CD8-positive, alpha-beta memory T cell (primary cell): ENCODE data around the gene ARRDC3. TPM values are rescaled to one million over a fixed set of nuclear protein-coding genes. Genes with fewer than 3 reads are reported as not detected.
"Not testable (repeated sequence)": the region's sequence is repeated elsewhere in the genome, so short reads cannot be mapped to it uniquely, and the experiment has no call there.

Experiments
- CTCF ChIA-PET: fragments of 350-600 bp; sonication (Branson Sonifier 250); formaldehyde crosslinking; loops from one replicate; lab custom pipeline; 2021; ENCODE audit warnings: antibody characterized with exemption; lab: Charles Lee
- POLR2A ChIA-PET: fragments of 350-600 bp; sonication (Branson Sonifier 250); formaldehyde crosslinking; loops from one replicate; lab custom pipeline; 2021; ENCODE audit warnings: antibody characterized with exemption; lab: Charles Lee
- DNase-seq, 5 donors: peaks; one replicate each; pipeline versions ENCODE4 v3.0.0 to v3.0.0-alpha.2; 2020 to 2022; ENCODE audit warnings: mixed read lengths in 1 of 5
- H3K27ac ChIP-seq: one replicate; pipeline ENCODE4 v1.7.0; 2013; ENCODE audit warnings: low read depth, mild to moderate bottlenecking, low read length, moderate library complexity
- H3K27me3 ChIP-seq: 2 replicates; pipeline ENCODE4 v1.7.0; 2013; ENCODE audit warnings: low read length, mild to moderate bottlenecking; ENCODE audit not compliant: insufficient read depth, poor library complexity, severe bottlenecking
- H3K36me3 ChIP-seq: 2 replicates; pipeline ENCODE4 v1.7.0; 2013; ENCODE audit warnings: mild to moderate bottlenecking, low read length, moderate library complexity; ENCODE audit not compliant: insufficient read depth
- H3K4me1 ChIP-seq: 2 replicates; pipeline ENCODE4 v1.7.0; 2013; ENCODE audit warnings: mild to moderate bottlenecking, low read length, moderate library complexity; ENCODE audit not compliant: insufficient read depth
- H3K4me3 ChIP-seq: 2 replicates; pipeline ENCODE4 v1.7.0; 2013; ENCODE audit warnings: mild to moderate bottlenecking, low read length
- H3K9me3 ChIP-seq: 2 replicates; pipeline ENCODE4 v1.7.0; 2013; ENCODE audit warnings: mild to moderate bottlenecking, low read length
- H3K27ac Mint-ChIP-seq, 8 donors: one replicate each; pipeline ENCODE4 v1.8.0; 2020 to 2021; ENCODE audit warnings: mixed read lengths in 8 of 8, mild to moderate bottlenecking in 6 of 8, inconsistent platforms in 3 of 8, moderate library complexity in 3 of 8
- H3K27me3 Mint-ChIP-seq, 2 donors: one replicate each; pipeline ENCODE4 v1.8.0; 2020 to 2021; ENCODE audit warnings: mixed read lengths in 2 of 2, mild to moderate bottlenecking in 1 of 2, moderate library complexity in 1 of 2
- H3K36me3 Mint-ChIP-seq, 3 donors: one replicate each; pipeline ENCODE4 v1.8.0; 2020 to 2021; ENCODE audit warnings: mixed read lengths in 3 of 3, inconsistent platforms in 1 of 3, mild to moderate bottlenecking in 1 of 3
- H3K4me1 Mint-ChIP-seq, 3 donors: one replicate each; pipeline ENCODE4 v1.8.0; 2020 to 2021; ENCODE audit warnings: mixed read lengths in 3 of 3, inconsistent platforms in 1 of 3, mild to moderate bottlenecking in 1 of 3
- H3K4me3 Mint-ChIP-seq, 7 donors: one replicate each; pipeline ENCODE4 v1.8.0; 2020 to 2021; ENCODE audit warnings: mixed read lengths in 7 of 7, mild to moderate bottlenecking in 6 of 7, moderate library complexity in 4 of 7, inconsistent platforms in 2 of 7
- H3K9me3 Mint-ChIP-seq, 5 donors: one replicate each; pipeline ENCODE4 v1.8.0; 2020 to 2022; ENCODE audit warnings: mixed read lengths in 5 of 5, mild to moderate bottlenecking in 3 of 5, moderate library complexity in 2 of 5, inconsistent platforms in 1 of 5
- polyA plus RNA-seq: library from polyadenylated mRNA; unstranded; fragments of 300-500 nt; fragmentation: Illumina TruSeq; gene quantifications from one replicate; pipeline ENCODE4 v1.2.3, GENCODE V29; 2021
- total RNA-seq, 2 experiments: library from RNA; stranded (reverse); gene quantifications; one replicate each; pipeline ENCODE4 v1.2.3, GENCODE V29; 2021

Gene ARRDC3
- total and polyA plus RNA-seq, 3 experiments from 2014 or later: 30.3 to 54.4 (median 32.4) TPM

- ChIA-PET CTCF (no interaction called here), POLR2A (no interaction called here)
Observed at GRCh38 chr5:91328743-91329142, 54.4 kb downstream of the ARRDC3 start.

GRCh38 chr5:91322981-91323380 lies 60.1 kb downstream of the ARRDC3 start:
- H3K27me3 Mint-ChIP-seq: peaks cover 0 to 12% of the 10 kb centered on the region in 2 donors
- H3K9me3 Mint-ChIP-seq, H3K36me3 Mint-ChIP-seq, H3K9me3 ChIP-seq, H3K36me3 ChIP-seq, H3K27ac Mint-ChIP-seq, H3K4me1 ChIP-seq, H3K4me1 Mint-ChIP-seq, H3K4me3 Mint-ChIP-seq, CTCF ChIA-PET, POLR2A ChIA-PET, H3K4me3 ChIP-seq, H3K27ac ChIP-seq, H3K27me3 ChIP-seq, DNase-seq: not testable (repeated sequence)

More at GRCh38 chr5:91328743-91329142, 54.4 kb downstream of the ARRDC3 start:
- peaks cover 16 to 30% (median 17%) of the 10 kb centered on the region in 3 donors for H3K4me1 Mint-ChIP-seq
- no peaks in the 10 kb centered on the region for H3K4me1 ChIP-seq
- H3K36me3 ChIP-seq: no peaks in the 10 kb centered on the region
- H3K27me3 Mint-ChIP-seq: peaks cover 0 to 12% of the 10 kb centered on the region in 2 donors
- no peak for DNase-seq
- no peaks in the 10 kb centered on the region for H3K9me3 ChIP-seq
- H3K27ac Mint-ChIP-seq: no peak overlapping the region
- H3K36me3 Mint-ChIP-seq: no peaks in the 10 kb centered on the region
- no peaks in the 10 kb centered on the region for H3K27me3 ChIP-seq
- no peak overlapping the region for H3K4me3 ChIP-seq
- H3K9me3 Mint-ChIP-seq: no peaks in the 10 kb centered on the region
- no peak overlapping the region for H3K4me3 Mint-ChIP-seq
- no peak overlapping the region for H3K27ac ChIP-seq

GRCh38 chr5:91319667-91320066 lies 63.5 kb downstream of the ARRDC3 start:
- Histone ChIP-seq H3K27ac (no peak overlapping the region), H3K27me3 (no peaks in the 10 kb centered on the region), H3K9me3 (no peaks in the 10 kb centered on the region), H3K4me3 (no peak overlapping the region), H3K4me1 (peaks cover 2% of the 10 kb centered on the region), H3K36me3 (no peaks in the 10 kb centered on the region)
- no peak overlapping the region for H3K27ac Mint-ChIP-seq
- H3K9me3 Mint-ChIP-seq: no peaks in the 10 kb centered on the region
- H3K27me3 Mint-ChIP-seq: peaks cover 0 to 4% of the 10 kb centered on the region in 2 donors
- H3K4me1 Mint-ChIP-seq: peaks cover 4 to 8% (median 8%) of the 10 kb centered on the region in 3 donors
- H3K4me3 Mint-ChIP-seq: no peak overlapping the region
- ChIA-PET POLR2A (no interaction called here), CTCF (no interaction called here)
- no peaks in the 10 kb centered on the region for H3K36me3 Mint-ChIP-seq
- no peak for DNase-seq

- Mint-ChIP-seq H3K9me3 (no peaks in the 10 kb centered on the region), H3K27ac (peak overlapping the region in 1 of 8 donors; percentile 75)
- POLR2A ChIA-PET: no interaction called here
Observed at GRCh38 chr5:91318724-91319123, 64.4 kb downstream of the ARRDC3 start.

More at GRCh38 chr5:91318724-91319123, 64.4 kb downstream of the ARRDC3 start:
- CTCF ChIA-PET: no interaction called here
- Mint-ChIP-seq H3K4me1 (peaks cover 12 to 18% (median 18%) of the 10 kb centered on the region in 3 donors), H3K4me3 (peak overlapping the region in 1 of 7 donors; percentile 3), H3K27me3 (no peaks in the 10 kb centered on the region), H3K36me3 (no peaks in the 10 kb centered on the region)
- H3K27me3 ChIP-seq: no peaks in the 10 kb centered on the region
- H3K4me3 ChIP-seq: no peak overlapping the region
- no peaks in the 10 kb centered on the region for H3K9me3 ChIP-seq
- DNase-seq: peak in 3 of 5 donors; percentile 5 to 21 (median 16)
- H3K36me3 ChIP-seq: no peaks in the 10 kb centered on the region
- H3K27ac ChIP-seq: no peak overlapping the region
- H3K4me1 ChIP-seq: peaks cover 11% of the 10 kb centered on the region
